Bronchus fibroblast of lung (primary cell): ENCODE results near the gene SAMD3. TPM values are rescaled to one million over a fixed set of nuclear protein-coding genes. Genes with fewer than 3 reads are reported as not detected.

ENCODE experiments used
- total RNA-seq: library from RNA; depleted of rRNA; stranded (reverse); fragments of >200 nt; gene quantifications from 2 replicates; pipeline ENCODE4 v1.2.3, GENCODE V29; 2015

SAMD3 gene
- not detected in 2 replicates for total RNA-seq

GRCh38 chr6:130222775-130223174 lies at the start of gene SAMD3:
Gene SAMD3, minus strand, starts transcription at chr6:130222951. Its CDS starts 7,678 bp downstream, at chr6:130215273.

Other genes with a start within 250 kb of the SAMD3 start
- gene L3MBTL3, start 204.4 kb downstream of the SAMD3 start, total RNA-seq: 3.3 and 3.7 TPM in 2 replicates
- gene TMEM200A, start 143.1 kb upstream of the SAMD3 start, total RNA-seq: 3.4 and 4.2 TPM in 2 replicates